Measurements from ENCODE around the gene ICOS.

The ICOS gene

DNA sequence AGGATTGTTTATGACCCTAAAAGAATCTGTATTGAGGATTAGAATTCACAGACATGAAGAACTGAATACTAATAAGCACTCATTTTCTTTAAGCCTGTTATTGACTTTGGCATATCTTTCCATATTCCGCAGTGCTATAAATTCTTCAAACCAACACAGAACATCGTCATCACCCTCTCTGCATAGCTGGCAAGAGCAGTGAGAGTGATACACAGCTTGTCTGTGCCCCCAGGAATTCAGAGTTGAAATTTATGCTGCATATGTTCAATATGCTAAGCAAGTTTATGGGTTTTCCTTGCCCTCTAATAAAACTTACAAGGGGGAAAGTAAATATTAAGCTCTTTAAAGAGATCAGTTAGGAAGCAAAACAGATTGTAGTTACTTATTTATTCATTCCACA lies 36.3 kb upstream of the ICOS start:
- H3K4me2 ChIP-seq (ENCODE audit: low read depth, low read length, poor library complexity, severe bottlenecking), result no peak overlapping the region
- no peaks in the 10 kb centered on the region for H3K4me1 ChIP-seq (ENCODE audit: insufficient read depth, low read length, poor library complexity, severe bottlenecking)
- H3F3A ChIP-seq (ENCODE audit: low read depth), result no peaks in the 10 kb centered on the region
- no peak overlapping the region for H2AFZ ChIP-seq (ENCODE audit: low read length)
- H3K36me3 ChIP-seq (ENCODE audit: insufficient read depth, low read length), result no peaks in the 10 kb centered on the region
- H4K20me1 ChIP-seq (ENCODE audit: insufficient read depth, low read length, poor library complexity, severe bottlenecking), result no peaks in the 10 kb centered on the region
- H3K27me3 ChIP-seq (ENCODE audit: insufficient read depth, low read length, poor library complexity, severe bottlenecking), result no peaks in the 10 kb centered on the region
- H3K9ac ChIP-seq (ENCODE audit: low read depth, low read length, poor library complexity, severe bottlenecking), result no peak overlapping the region
- no peaks in the 10 kb centered on the region for H3K79me2 ChIP-seq (ENCODE audit: insufficient read depth, low read length)
- no peak overlapping the region for H3K4me3 ChIP-seq (ENCODE audit: low read length, poor library complexity, severe bottlenecking)
- no peaks in the 10 kb centered on the region for H3K9me2 ChIP-seq (replicated peaks; ENCODE audit: low read depth, low read length)
- TF ChIP-seq, protein P1, sequence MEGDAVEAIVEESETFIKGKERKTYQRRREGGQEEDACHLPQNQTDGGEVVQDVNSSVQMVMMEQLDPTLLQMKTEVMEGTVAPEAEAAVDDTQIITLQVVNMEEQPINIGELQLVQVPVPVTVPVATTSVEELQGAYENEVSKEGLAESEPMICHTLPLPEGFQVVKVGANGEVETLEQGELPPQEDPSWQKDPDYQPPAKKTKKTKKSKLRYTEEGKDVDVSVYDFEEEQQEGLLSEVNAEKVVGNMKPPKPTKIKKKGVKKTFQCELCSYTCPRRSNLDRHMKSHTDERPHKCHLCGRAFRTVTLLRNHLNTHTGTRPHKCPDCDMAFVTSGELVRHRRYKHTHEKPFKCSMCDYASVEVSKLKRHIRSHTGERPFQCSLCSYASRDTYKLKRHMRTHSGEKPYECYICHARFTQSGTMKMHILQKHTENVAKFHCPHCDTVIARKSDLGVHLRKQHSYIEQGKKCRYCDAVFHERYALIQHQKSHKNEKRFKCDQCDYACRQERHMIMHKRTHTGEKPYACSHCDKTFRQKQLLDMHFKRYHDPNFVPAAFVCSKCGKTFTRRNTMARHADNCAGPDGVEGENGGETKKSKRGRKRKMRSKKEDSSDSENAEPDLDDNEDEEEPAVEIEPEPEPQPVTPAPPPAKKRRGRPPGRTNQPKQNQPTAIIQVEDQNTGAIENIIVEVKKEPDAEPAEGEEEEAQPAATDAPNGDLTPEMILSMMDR (conservative IDR thresholded peaks at IDR 0.05; ENCODE audit: low read length), result no peak
- TF ChIP-seq EZH2phosphoT487 (IDR thresholded peaks at IDR 0.05; ENCODE audit: borderline replicate concordance), result no peak
- H3K9me3 ChIP-seq (ENCODE audit: insufficient read depth, low read depth, low read length), result peaks cover 7% of the 10 kb centered on the region

DNA sequence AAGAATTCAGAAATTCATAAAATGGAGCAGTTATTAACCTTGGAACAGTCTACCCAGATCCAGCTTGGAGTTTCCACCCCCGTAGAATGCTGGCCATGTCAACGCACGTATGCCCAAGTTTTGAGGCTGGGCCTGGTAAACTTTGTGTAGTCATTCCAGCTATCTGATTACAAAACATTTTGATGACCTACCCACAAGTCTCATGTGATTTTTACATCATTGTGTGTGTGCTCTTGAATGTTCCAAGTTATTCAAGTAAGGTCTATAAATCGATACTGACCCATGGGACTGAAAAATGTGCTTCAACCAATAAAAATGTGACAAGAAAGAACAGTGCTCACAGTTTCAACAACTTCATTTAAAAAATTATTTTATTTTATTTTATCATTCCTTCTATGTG lies 32.5 kb upstream of the ICOS start:
- Histone ChIP-seq H4K20me1 (ENCODE audit: insufficient read depth, low read length, poor library complexity, severe bottlenecking) (no peaks in the 10 kb centered on the region), H3K9me3 (ENCODE audit: insufficient read depth, low read depth, low read length) (peaks cover 7% of the 10 kb centered on the region), H2AFZ (ENCODE audit: low read length) (no peak overlapping the region), H3F3A (ENCODE audit: low read depth) (no peaks in the 10 kb centered on the region), H3K27me3 (ENCODE audit: insufficient read depth, low read length, poor library complexity, severe bottlenecking) (no peaks in the 10 kb centered on the region), H3K36me3 (ENCODE audit: insufficient read depth, low read length) (no peaks in the 10 kb centered on the region), H3K9me2 (replicated peaks; ENCODE audit: low read depth, low read length) (no peaks in the 10 kb centered on the region), H3K4me1 (ENCODE audit: insufficient read depth, low read length, poor library complexity, severe bottlenecking) (no peaks in the 10 kb centered on the region), H3K4me3 (ENCODE audit: low read length, poor library complexity, severe bottlenecking) (no peak overlapping the region), H3K9ac (ENCODE audit: low read depth, low read length, poor library complexity, severe bottlenecking) (no peak overlapping the region), H3K79me2 (ENCODE audit: insufficient read depth, low read length) (no peaks in the 10 kb centered on the region), H3K4me2 (ENCODE audit: low read depth, low read length, poor library complexity, severe bottlenecking) (no peak overlapping the region)
- TF ChIP-seq, protein P1 (conservative IDR thresholded peaks at IDR 0.05; ENCODE audit: low read length), result no peak
- TF ChIP-seq EZH2phosphoT487 (IDR thresholded peaks at IDR 0.05; ENCODE audit: borderline replicate concordance), result no peak

DNA sequence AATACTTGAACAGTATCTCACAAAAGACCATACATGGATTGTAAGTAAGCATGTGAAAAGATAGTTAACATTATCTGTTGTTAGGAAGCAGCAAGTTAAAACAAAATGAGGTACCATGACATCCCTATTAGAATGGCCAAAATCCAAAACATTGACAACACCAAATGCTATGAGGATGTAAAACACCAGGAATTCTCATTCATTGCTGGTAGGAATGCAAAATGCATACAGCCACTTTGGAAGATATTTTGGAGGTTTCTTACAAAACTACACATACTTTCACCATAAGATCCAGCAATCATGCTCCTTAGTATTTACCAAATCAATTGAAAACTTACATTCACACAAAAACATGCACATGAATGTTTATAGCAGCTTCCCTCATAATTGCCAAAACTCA lies 30.9 kb upstream of the ICOS start:
- peaks cover 7% of the 10 kb centered on the region for H3K9me3 ChIP-seq (ENCODE audit: insufficient read depth, low read depth, low read length)
- TF ChIP-seq, protein P1 (conservative IDR thresholded peaks at IDR 0.05; ENCODE audit: low read length), result no peak
- TF ChIP-seq EZH2phosphoT487 (IDR thresholded peaks at IDR 0.05; ENCODE audit: borderline replicate concordance), result no peak
- no peaks in the 10 kb centered on the region for H3K36me3 ChIP-seq (ENCODE audit: insufficient read depth, low read length)
- no peak overlapping the region for H3K9ac ChIP-seq (ENCODE audit: low read depth, low read length, poor library complexity, severe bottlenecking)
- H4K20me1 ChIP-seq (ENCODE audit: insufficient read depth, low read length, poor library complexity, severe bottlenecking), result no peaks in the 10 kb centered on the region
- no peaks in the 10 kb centered on the region for H3F3A ChIP-seq (ENCODE audit: low read depth)
- no peak overlapping the region for H2AFZ ChIP-seq (ENCODE audit: low read length)
- H3K27me3 ChIP-seq (ENCODE audit: insufficient read depth, low read length, poor library complexity, severe bottlenecking), result no peaks in the 10 kb centered on the region
- no peak overlapping the region for H3K4me2 ChIP-seq (ENCODE audit: low read depth, low read length, poor library complexity, severe bottlenecking)
- H3K4me1 ChIP-seq (ENCODE audit: insufficient read depth, low read length, poor library complexity, severe bottlenecking), result no peaks in the 10 kb centered on the region
- H3K9me2 ChIP-seq (replicated peaks; ENCODE audit: low read depth, low read length), result no peaks in the 10 kb centered on the region
- H3K4me3 ChIP-seq (ENCODE audit: low read length, poor library complexity, severe bottlenecking), result no peak overlapping the region
- H3K79me2 ChIP-seq (ENCODE audit: insufficient read depth, low read length), result no peaks in the 10 kb centered on the region
